ENCODE results near the gene CNTN4.

DNA sequence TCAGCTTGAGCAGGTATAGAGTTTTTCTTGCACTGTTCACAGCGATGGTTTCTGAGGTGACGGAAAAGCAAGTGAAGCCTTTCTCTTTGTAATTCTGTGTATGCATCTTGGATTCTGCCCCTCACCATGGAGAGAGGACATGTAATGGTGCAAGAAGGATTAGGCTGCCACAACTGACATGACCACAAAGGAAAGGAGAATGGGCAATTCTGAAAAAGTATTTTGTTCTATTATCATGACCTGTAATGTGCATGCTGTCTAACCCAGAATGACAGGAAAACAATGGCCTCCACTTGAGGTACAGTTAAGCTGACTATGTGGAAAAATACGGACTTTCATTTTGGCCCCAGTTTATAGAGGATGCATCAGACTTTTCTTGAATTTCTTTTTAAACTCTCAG, 784.6 kb downstream of the CNTN4 start:
- no peak for TF ChIP-seq POLR2A (IDR thresholded peaks at IDR 0.05)
- TF ChIP-seq POLR2AphosphoS5 (IDR thresholded peaks at IDR 0.05), result no peak
- no peak for TF ChIP-seq CTCF (IDR thresholded peaks at IDR 0.05)

Measured in upper lobe of left lung (tissue), 4 donors.